Measurements from ENCODE around the gene TMEM165. TPM values are rescaled to one million over a fixed set of nuclear protein-coding genes. Genes with fewer than 3 reads are reported as not detected.

TMEM165 gene
- total and polyA plus RNA-seq, 7 donors: 16.0 to 61.0 (median 29.1) TPM

GRCh38 chr4:55365345-55365728 is 30.4 kb upstream of the TMEM165 start:
- no peak overlapping the region for H3K4me3 ChIP-seq
- no peaks in the 10 kb centered on the region for H3K27me3 ChIP-seq (ENCODE audit: insufficient read depth in 3 of 3, low read length in 2 of 3)
- H3K36me3 ChIP-seq (ENCODE audit: insufficient read depth in 1 of 2, low read depth in 1 of 2): peaks cover 0 to 32% of the 10 kb centered on the region in 2 donors
- DNase-seq (no peak), ATAC-seq (no peak)
- WGBS, 3 donors: 87 to 96% (median 91%) methylated on average over 7 of the region's 7 CpGs
- H3K9me3 ChIP-seq: no peaks in the 10 kb centered on the region
- H3K4me1 ChIP-seq: no peaks in the 10 kb centered on the region
- intact Hi-C loops (cut with DNase I): no loop called here
- TF ChIP-seq CTCF (IDR thresholded peaks at IDR 0.05): no peak
- H3K27ac ChIP-seq: no peak overlapping the region

- ATAC-seq (no peak), DNase-seq (no peak)
- H3K36me3 ChIP-seq (ENCODE audit: insufficient read depth in 1 of 2, low read depth in 1 of 2): peaks cover 0 to 37% of the 10 kb centered on the region in 2 donors
- no peaks in the 10 kb centered on the region for H3K27me3 ChIP-seq (ENCODE audit: insufficient read depth in 3 of 3, low read length in 2 of 3)
- 87 to 94% (median 92%) methylated on average over 7 of the region's 7 CpGs for WGBS, 3 donors
- no peaks in the 10 kb centered on the region for H3K4me1 ChIP-seq
- no peaks in the 10 kb centered on the region for H3K9me3 ChIP-seq
- no peak overlapping the region for H3K27ac ChIP-seq
- intact Hi-C loops (cut with DNase I): no loop called here
- H3K4me3 ChIP-seq: no peak overlapping the region
- TF ChIP-seq CTCF (IDR thresholded peaks at IDR 0.05): no peak
Measured at GRCh38 chr4:55366621-55367020, 29.1 kb upstream of the TMEM165 start.

- no peaks in the 10 kb centered on the region for H3K9me3 ChIP-seq
- H3K27me3 ChIP-seq (ENCODE audit: insufficient read depth in 3 of 3, low read length in 2 of 3): no peaks in the 10 kb centered on the region
- intact Hi-C loops (cut with DNase I): no loop called here
- no peak for TF ChIP-seq CTCF (IDR thresholded peaks at IDR 0.05)
- H3K4me3 ChIP-seq: no peak overlapping the region
- H3K27ac ChIP-seq: no peak overlapping the region
- H3K36me3 ChIP-seq (ENCODE audit: insufficient read depth in 1 of 2, low read depth in 1 of 2): peaks cover 0 to 37% of the 10 kb centered on the region in 2 donors
- DNase-seq: no peak
- H3K4me1 ChIP-seq: no peaks in the 10 kb centered on the region
- 79 to 86% (median 82%) methylated on average over 6 of the region's 6 CpGs for WGBS, 3 donors
- no peak for ATAC-seq
Measured at GRCh38 chr4:55367084-55367722, 28.6 kb upstream of the TMEM165 start.

DNA sequence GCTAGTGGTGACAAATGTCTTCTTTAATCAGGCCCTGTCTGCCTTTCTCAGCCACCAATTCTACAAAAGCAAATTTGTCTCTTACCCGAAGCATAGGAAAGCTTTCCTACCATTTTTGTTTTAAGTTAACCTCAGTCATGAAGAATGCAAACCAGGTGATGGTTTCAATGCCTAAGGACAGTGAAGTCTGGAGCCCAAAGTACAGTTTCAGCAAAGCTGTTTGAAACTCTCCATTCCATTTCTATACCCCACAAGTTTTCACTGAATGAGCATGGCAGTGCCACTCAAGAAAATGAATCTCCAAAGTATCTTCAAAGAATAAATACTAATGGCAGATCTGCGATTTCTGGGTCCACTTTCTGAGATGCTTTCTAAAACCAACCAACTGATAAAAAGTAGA is 25.8 kb upstream of the TMEM165 start:
- Histone ChIP-seq H3K27me3 (ENCODE audit: insufficient read depth in 3 of 3, low read length in 2 of 3) (no peaks in the 10 kb centered on the region), H3K4me3 (no peak overlapping the region), H3K4me1 (no peaks in the 10 kb centered on the region), H3K36me3 (ENCODE audit: insufficient read depth in 1 of 2, low read depth in 1 of 2) (peaks cover 0 to 31% of the 10 kb centered on the region in 2 donors), H3K27ac (no peak overlapping the region), H3K9me3 (no peaks in the 10 kb centered on the region)
- no peak for TF ChIP-seq CTCF (IDR thresholded peaks at IDR 0.05)
- DNase-seq (no peak), ATAC-seq (no peak)
- WGBS, 3 donors: 96 to 100% (median 100%) methylated on average over 2 of the region's 2 CpGs
- intact Hi-C loops (cut with DNase I): no loop called here

DNA sequence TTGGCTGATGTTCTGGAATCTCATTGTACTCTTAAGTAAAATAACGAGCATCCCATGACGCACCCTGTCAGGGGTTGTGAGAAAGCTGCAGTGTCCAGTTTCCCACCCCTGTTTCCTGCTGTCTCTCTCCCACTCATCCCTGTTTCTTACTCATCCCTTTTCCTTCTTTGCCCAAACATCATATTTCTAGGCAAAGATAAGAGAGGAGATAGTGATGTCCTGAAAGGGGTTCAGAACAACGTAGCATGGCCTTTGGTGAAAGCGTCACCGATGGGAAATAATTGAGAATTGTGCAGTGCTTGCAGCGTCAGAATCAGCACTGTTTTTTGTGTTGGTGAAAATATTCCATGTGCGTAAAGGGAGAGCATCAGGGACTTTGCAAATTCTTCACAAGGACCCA is 23.5 kb upstream of the TMEM165 start:
- Histone ChIP-seq H3K36me3 (ENCODE audit: insufficient read depth in 1 of 2, low read depth in 1 of 2) (peaks cover 0 to 14% of the 10 kb centered on the region in 2 donors), H3K27me3 (ENCODE audit: insufficient read depth in 3 of 3, low read length in 2 of 3) (no peaks in the 10 kb centered on the region), H3K9me3 (no peaks in the 10 kb centered on the region), H3K4me3 (no peak overlapping the region), H3K4me1 (no peaks in the 10 kb centered on the region), H3K27ac (no peak overlapping the region)
- TF ChIP-seq CTCF (IDR thresholded peaks at IDR 0.05): no peak
- WGBS, 3 donors: 86% methylated on average over 7 of the region's 7 CpGs
- no peak for ATAC-seq
- DNase-seq: no peak
- intact Hi-C loops (cut with DNase I): no loop called here

Measured in psoas muscle (tissue), 8 donors.